Neural progenitor cell (in vitro differentiated cells): Measurements from ENCODE around the gene KCNIP1. TPM values are rescaled to one million over a fixed set of nuclear protein-coding genes. Genes with fewer than 3 reads are reported as not detected.

Experiments used
- DNase-seq: peaks from one replicate; pipeline ENCODE4 v3.0.0-alpha.2; 2016; ENCODE audit warnings: low spot score
- H2AFZ ChIP-seq: fragments of 200-600 bp; sonication (generic); replicated peaks from 2 replicates; pipeline ENCODE4 v1.6.1; 2016; ENCODE audit warnings: antibody characterized with exemption
- H3F3A ChIP-seq: fragments of 200-600 bp; sonication (generic); 2 replicates; pipeline ENCODE4 v1.6.1; 2016; ENCODE audit warnings: antibody characterized with exemption, low read depth
- H3K27ac ChIP-seq: fragments of 200-600 bp; sonication (generic); 2 replicates; pipeline ENCODE4 v1.5.1; 2016; ENCODE audit warnings: mild to moderate bottlenecking
- H3K27me3 ChIP-seq: fragments of 200-600 bp; sonication (generic); 2 replicates; pipeline ENCODE4 v1.6.1; 2016; ENCODE audit warnings: mild to moderate bottlenecking, moderate library complexity
- H3K36me3 ChIP-seq: fragments of 200-600 bp; sonication (generic); 2 replicates; pipeline ENCODE4 v1.5.1; 2016
- H3K4me1 ChIP-seq: fragments of 200-600 bp; sonication (generic); 2 replicates; pipeline ENCODE4 v1.6.1; 2016; ENCODE audit warnings: mixed run types
- H3K4me2 ChIP-seq: fragments of 200-600 bp; sonication (generic); 2 replicates; pipeline ENCODE4 v1.6.1; 2016
- H3K4me3 ChIP-seq: fragments of 200-600 bp; sonication (generic); 2 replicates; pipeline ENCODE4 v1.5.1; 2016
- H3K79me2 ChIP-seq: fragments of 200-600 bp; sonication (generic); 2 replicates; pipeline ENCODE4 v1.6.1; 2016; ENCODE audit warnings: low read depth
- H3K9ac ChIP-seq: fragments of 200-600 bp; sonication (generic); 2 replicates; pipeline ENCODE4 v1.6.1; 2016
- H3K9me3 ChIP-seq: fragments of 200-600 bp; sonication (generic); 2 replicates; pipeline ENCODE4 v1.5.1; 2016; ENCODE audit warnings: low read depth
- H4K20me1 ChIP-seq: fragments of 200-600 bp; sonication (generic); 2 replicates; pipeline ENCODE4 v1.6.1; 2016; ENCODE audit warnings: low read depth
- H3K27ac Mint-ChIP-seq: 3 replicates; pipeline ENCODE4 v1.8.0; 2021; ENCODE audit warnings: mixed read lengths
- H3K27me3 Mint-ChIP-seq: 2 replicates; pipeline ENCODE4 v1.8.0; 2022; ENCODE audit warnings: low read depth, mild to moderate bottlenecking, inconsistent platforms, moderate library complexity, mixed read lengths; ENCODE audit not compliant: insufficient read depth
- H3K36me3 Mint-ChIP-seq: 3 replicates; pipeline ENCODE4 v1.8.0; 2021; ENCODE audit warnings: mixed read lengths
- H3K4me1 Mint-ChIP-seq: 3 replicates; pipeline ENCODE4 v1.8.0; 2021; ENCODE audit warnings: mixed read lengths
- H3K4me3 Mint-ChIP-seq: 3 replicates; pipeline ENCODE4 v1.8.0; 2021; ENCODE audit warnings: mild to moderate bottlenecking, moderate library complexity, mixed read lengths
- H3K9me3 Mint-ChIP-seq: 3 replicates; pipeline ENCODE4 v1.8.0; 2020; ENCODE audit warnings: mixed read lengths
- EZH2 ChIP-seq: fragments of 200-600 bp; sonication (generic); IDR thresholded peaks from 2 replicates; pipeline ENCODE4 v1.6.1; 2017; ENCODE audit warnings: antibody characterized with exemption, mild to moderate bottlenecking, moderate library complexity
- EZH2phosphoT487 ChIP-seq: fragments of 200-600 bp; sonication (generic); IDR thresholded peaks from 2 replicates; pipeline ENCODE4 v1.6.1; 2017; ENCODE audit warnings: antibody characterized with exemption
- total RNA-seq: library from RNA; depleted of rRNA; stranded (reverse); fragments of >200 nt; gene quantifications from 2 replicates; pipeline ENCODE4 v1.2.3, GENCODE V29; 2015; ENCODE audit warnings: low replicate concordance
- TF ChIP-seq, protein P1 (sequence below): fragments of 200-600 bp; sonication (generic); IDR thresholded peaks from 2 replicates; pipeline ENCODE4 v1.5.1; 2017; ENCODE audit warnings: antibody characterized with exemption, mild to moderate bottlenecking

KCNIP1 gene
- total RNA-seq, 1 donor from 2014 or later = 2.8 TPM

DNA sequence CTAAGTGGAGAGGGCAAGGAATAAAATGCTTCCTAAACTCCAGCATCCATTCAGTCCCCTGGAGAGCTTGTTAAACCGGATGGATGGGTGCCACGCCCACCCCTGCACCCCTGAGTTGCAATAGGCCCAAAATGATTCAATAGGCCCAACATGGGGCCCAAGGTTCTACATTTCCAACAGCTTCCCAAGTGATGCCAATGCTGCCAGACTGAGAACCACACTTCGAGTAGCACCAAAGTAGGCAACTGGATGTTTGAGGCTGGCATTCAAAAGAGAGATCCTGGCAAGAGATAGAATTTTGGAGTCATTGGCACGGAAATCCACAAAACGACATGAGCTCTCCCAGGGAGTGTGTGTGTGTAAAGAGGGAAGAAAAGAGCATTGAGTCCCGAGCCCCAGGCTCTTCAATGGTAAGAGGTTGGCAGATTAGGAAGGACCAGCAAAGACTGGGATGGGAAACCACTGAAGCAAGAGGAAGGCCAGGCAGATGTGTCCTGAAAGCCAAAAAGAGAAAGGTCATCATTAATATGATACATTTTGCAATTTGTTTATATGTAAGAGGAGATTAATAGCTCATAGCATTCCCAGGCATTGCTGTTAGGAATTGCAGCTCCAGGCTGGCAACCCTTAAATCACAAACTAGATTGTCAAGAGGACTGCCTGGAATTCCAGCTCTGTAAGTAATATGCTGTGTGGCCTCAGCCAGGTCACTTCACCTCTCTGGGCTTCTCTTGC is 130.6 kb downstream of the KCNIP1 start:
- peak overlapping the region; percentile 49 for H3K4me3 Mint-ChIP-seq

DNA sequence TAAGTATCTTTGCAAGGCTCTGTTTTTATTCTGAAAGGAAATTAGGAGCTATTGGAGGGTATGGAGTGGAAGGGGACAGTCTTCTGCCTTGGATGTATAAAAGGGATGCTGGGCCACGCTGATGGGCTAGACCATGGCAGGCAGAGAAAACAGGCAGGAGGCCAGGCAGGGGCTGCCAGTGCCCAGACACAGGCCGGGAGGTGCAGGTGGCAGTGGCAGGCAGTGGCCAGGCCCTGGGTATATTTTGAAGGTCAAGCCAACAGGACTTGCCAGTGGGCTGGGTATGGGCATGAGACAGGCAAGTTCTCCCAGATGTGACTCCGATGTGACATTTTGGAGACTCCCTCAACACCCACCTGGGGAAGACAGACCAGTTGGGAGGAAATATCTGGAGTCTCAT is 131.9 kb downstream of the KCNIP1 start:
- Mint-ChIP-seq H3K36me3 (no peaks in the 10 kb centered on the region), H3K9me3 (no peaks in the 10 kb centered on the region), H3K4me3 (no peak overlapping the region), H3K4me1 (peaks cover 35% of the 10 kb centered on the region), H3K27me3 (peaks cover 9% of the 10 kb centered on the region), H3K27ac (no peak overlapping the region)
- no peaks in the 10 kb centered on the region for H3K27me3 ChIP-seq
- no peaks in the 10 kb centered on the region for H3K9me3 ChIP-seq
- H3K27ac ChIP-seq = no peak overlapping the region
- H4K20me1 ChIP-seq = peaks cover 11% of the 10 kb centered on the region
- no peak overlapping the region for H3K4me2 ChIP-seq
- peaks cover 15% of the 10 kb centered on the region for H3K4me1 ChIP-seq
- no peak for DNase-seq
- no peak overlapping the region for H2AFZ ChIP-seq
- H3K4me3 ChIP-seq = no peak overlapping the region
- TF ChIP-seq, protein P1, sequence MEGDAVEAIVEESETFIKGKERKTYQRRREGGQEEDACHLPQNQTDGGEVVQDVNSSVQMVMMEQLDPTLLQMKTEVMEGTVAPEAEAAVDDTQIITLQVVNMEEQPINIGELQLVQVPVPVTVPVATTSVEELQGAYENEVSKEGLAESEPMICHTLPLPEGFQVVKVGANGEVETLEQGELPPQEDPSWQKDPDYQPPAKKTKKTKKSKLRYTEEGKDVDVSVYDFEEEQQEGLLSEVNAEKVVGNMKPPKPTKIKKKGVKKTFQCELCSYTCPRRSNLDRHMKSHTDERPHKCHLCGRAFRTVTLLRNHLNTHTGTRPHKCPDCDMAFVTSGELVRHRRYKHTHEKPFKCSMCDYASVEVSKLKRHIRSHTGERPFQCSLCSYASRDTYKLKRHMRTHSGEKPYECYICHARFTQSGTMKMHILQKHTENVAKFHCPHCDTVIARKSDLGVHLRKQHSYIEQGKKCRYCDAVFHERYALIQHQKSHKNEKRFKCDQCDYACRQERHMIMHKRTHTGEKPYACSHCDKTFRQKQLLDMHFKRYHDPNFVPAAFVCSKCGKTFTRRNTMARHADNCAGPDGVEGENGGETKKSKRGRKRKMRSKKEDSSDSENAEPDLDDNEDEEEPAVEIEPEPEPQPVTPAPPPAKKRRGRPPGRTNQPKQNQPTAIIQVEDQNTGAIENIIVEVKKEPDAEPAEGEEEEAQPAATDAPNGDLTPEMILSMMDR = no peak
- TF ChIP-seq EZH2phosphoT487 = no peak
- TF ChIP-seq EZH2 = no peak
- H3F3A ChIP-seq = peaks cover 19% of the 10 kb centered on the region
- no peaks in the 10 kb centered on the region for H3K79me2 ChIP-seq
- H3K9ac ChIP-seq = no peak overlapping the region
- H3K36me3 ChIP-seq = no peaks in the 10 kb centered on the region

More for the DNA sequence above, 130.6 kb downstream of the KCNIP1 start:
- H2AFZ ChIP-seq = no peak overlapping the region
- H3K4me1 ChIP-seq = peaks cover 15% of the 10 kb centered on the region
- no peak for DNase-seq
- peak overlapping the region; percentile 74 for H3K4me2 ChIP-seq
- H3K9me3 ChIP-seq = no peaks in the 10 kb centered on the region
- no peak overlapping the region for H3K4me3 ChIP-seq
- H3K79me2 ChIP-seq = no peaks in the 10 kb centered on the region
- no peaks in the 10 kb centered on the region for H3K27me3 ChIP-seq
- Mint-ChIP-seq H3K36me3 (no peaks in the 10 kb centered on the region), H3K9me3 (no peaks in the 10 kb centered on the region), H3K27ac (peak overlapping the region; percentile 2), H3K4me1 (peaks cover 41% of the 10 kb centered on the region), H3K27me3 (peaks cover 9% of the 10 kb centered on the region)
- H3K27ac ChIP-seq = no peak overlapping the region
- no peak overlapping the region for H3K9ac ChIP-seq
- peaks cover 19% of the 10 kb centered on the region for H3F3A ChIP-seq
- H3K36me3 ChIP-seq = no peaks in the 10 kb centered on the region
- H4K20me1 ChIP-seq = peaks cover 11% of the 10 kb centered on the region
- TF ChIP-seq, protein P1 = no peak
- no peak for TF ChIP-seq EZH2phosphoT487
- TF ChIP-seq EZH2 = no peak

DNA sequence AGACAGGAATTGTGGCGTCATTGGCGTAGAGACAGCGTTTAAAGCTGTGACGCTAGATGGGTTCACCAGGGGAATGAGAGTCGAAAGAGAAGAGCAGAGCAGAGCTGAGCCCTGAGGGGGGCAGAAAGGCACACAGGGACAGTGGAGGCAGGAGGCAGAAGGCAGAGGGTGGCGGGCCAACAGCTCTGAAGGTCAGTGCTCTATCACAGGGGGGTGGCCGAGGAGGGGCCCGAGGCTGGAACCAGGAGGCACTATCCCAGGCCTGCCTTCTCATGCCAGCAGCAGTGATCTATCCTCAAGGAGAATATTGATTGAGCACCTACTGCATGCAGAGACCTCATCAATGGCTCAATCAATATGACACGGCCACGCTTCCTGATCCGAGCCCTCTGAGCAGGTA is 132.4 kb downstream of the KCNIP1 start:
- no peaks in the 10 kb centered on the region for H3K36me3 ChIP-seq
- Mint-ChIP-seq H3K9me3 (no peaks in the 10 kb centered on the region), H3K27ac (no peak overlapping the region), H3K36me3 (no peaks in the 10 kb centered on the region), H3K27me3 (peaks cover 9% of the 10 kb centered on the region), H3K4me3 (no peak overlapping the region), H3K4me1 (peaks cover 35% of the 10 kb centered on the region)
- no peak overlapping the region for H3K4me3 ChIP-seq
- no peaks in the 10 kb centered on the region for H3K9me3 ChIP-seq
- H3K4me2 ChIP-seq = no peak overlapping the region
- H4K20me1 ChIP-seq = peaks cover 11% of the 10 kb centered on the region
- no peak for DNase-seq
- H2AFZ ChIP-seq = no peak overlapping the region
- H3F3A ChIP-seq = peaks cover 19% of the 10 kb centered on the region
- H3K27me3 ChIP-seq = no peaks in the 10 kb centered on the region
- peaks cover 15% of the 10 kb centered on the region for H3K4me1 ChIP-seq
- TF ChIP-seq EZH2 (no peak), EZH2phosphoT487 (no peak)
- TF ChIP-seq, protein P1 = no peak
- no peaks in the 10 kb centered on the region for H3K79me2 ChIP-seq
- no peak overlapping the region for H3K9ac ChIP-seq
- no peak overlapping the region for H3K27ac ChIP-seq
